Measurements from ENCODE around the gene CCIN. TPM values are rescaled to one million over a fixed set of nuclear protein-coding genes. Genes with fewer than 3 reads are reported as not detected.
"Not testable (repeated sequence)": the region's sequence is repeated elsewhere in the genome, so short reads cannot be mapped to it uniquely, and the experiment has no call there.

Gene CCIN
- total and polyA plus RNA-seq, 7 experiments from 2014 or later, result 0.15 to 3.6 (median 0.49) TPM; not detected in 3

- CTCF ChIA-PET, result interaction anchor here (2.7 to 2.8 kb wide), 2 partner anchors 56 to 58 kb away, joined by 7 to 8 read pairs; no protein-coding TSS in a partner anchor
- H3K4me3 Mint-ChIP-seq; DNase-seq; H3K4me3 ChIP-seq (ENCODE audit: low read length); H3K27ac ChIP-seq (ENCODE audit: low read depth, low read length); intact Hi-C loops (cut with micrococcal nuclease); H3K9me3 ChIP-seq (ENCODE audit: control insufficient read depth in 2 of 3, low read length in 3 of 3); ATAC-seq; H3K9me3 Mint-ChIP-seq; H3K27ac Mint-ChIP-seq; H3K27me3 Mint-ChIP-seq; H3K27me3 ChIP-seq (ENCODE audit: control insufficient read depth in 2 of 2, insufficient read depth in 2 of 2, low read length in 2 of 2); H3K4me1 ChIP-seq (ENCODE audit: control insufficient read depth in 2 of 2, insufficient read depth in 2 of 2, low read length in 2 of 2): not testable (repeated sequence)
- peaks cover 0 to 46% (median 14%) of the 10 kb centered on the region in 5 donors for H3K36me3 Mint-ChIP-seq
- POLR2A ChIA-PET, result interaction anchor here (1.4 to 1.5 kb wide), 2 partner anchors 10 to 16 kb away, joined by 4 to 6 read pairs; no protein-coding TSS in a partner anchor
- peaks cover under 1 to 22% (median 14%) of the 10 kb centered on the region in 7 donors for H3K4me1 Mint-ChIP-seq
- peaks cover 0 to 11% (median 0%) of the 10 kb centered on the region in 3 experiments for H3K36me3 ChIP-seq (ENCODE audit: control insufficient read depth in 2 of 3, insufficient read depth in 3 of 3, low read length in 3 of 3)
Measured at GRCh38 chr9:36159509-36159908, 9.7 kb upstream of the CCIN start.

GRCh38 chr9:36160126-36160525 is 9.1 kb upstream of the CCIN start:
- H3K27me3 ChIP-seq (ENCODE audit: control insufficient read depth in 2 of 2, insufficient read depth in 2 of 2, low read length in 2 of 2); H3K9me3 ChIP-seq (ENCODE audit: control insufficient read depth in 2 of 3, low read length in 3 of 3); ATAC-seq; intact Hi-C loops (cut with micrococcal nuclease); POLR2A ChIA-PET; H3K27ac ChIP-seq (ENCODE audit: low read depth, low read length); H3K4me3 Mint-ChIP-seq; H3K4me3 ChIP-seq (ENCODE audit: low read length); DNase-seq; H3K9me3 Mint-ChIP-seq; H3K36me3 ChIP-seq (ENCODE audit: control insufficient read depth in 2 of 3, insufficient read depth in 3 of 3, low read length in 3 of 3); H3K27me3 Mint-ChIP-seq; H3K4me1 ChIP-seq (ENCODE audit: control insufficient read depth in 2 of 2, insufficient read depth in 2 of 2, low read length in 2 of 2): not testable (repeated sequence)
- H3K36me3 Mint-ChIP-seq, result peaks cover 0 to 43% (median 11%) of the 10 kb centered on the region in 5 donors
- H3K27ac Mint-ChIP-seq, result peak overlapping the region in 2 of 9 donors; percentile 30 to 41
- CTCF ChIA-PET, result interaction anchor here (2.7 to 2.8 kb wide), 2 partner anchors 57 to 59 kb away, joined by 7 to 8 read pairs; no protein-coding TSS in a partner anchor
- H3K4me1 Mint-ChIP-seq, result peaks cover 0 to 17% (median 10%) of the 10 kb centered on the region in 7 donors

DNA sequence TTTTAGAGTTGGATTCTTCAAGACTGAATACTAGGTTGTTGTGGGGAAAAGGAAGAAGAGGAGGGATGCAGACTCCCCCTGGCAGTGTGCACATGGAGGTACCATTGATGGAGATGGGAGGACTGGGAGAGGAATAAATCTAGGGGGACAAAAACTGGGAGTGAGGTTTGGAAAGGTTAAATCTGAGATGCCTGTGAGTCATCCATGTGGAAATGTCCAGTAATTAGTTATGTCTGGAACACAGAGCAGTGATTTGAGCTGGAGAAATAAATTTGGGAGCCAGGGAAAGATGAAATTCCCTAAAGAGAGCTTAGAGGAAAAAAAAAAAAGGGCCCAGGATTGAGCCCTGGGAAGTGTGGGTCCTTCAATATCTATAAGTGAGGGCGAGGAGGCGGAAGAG is 8.0 kb upstream of the CCIN start:
- peaks cover 0 to 8% (median 0%) of the 10 kb centered on the region in 3 experiments for H3K36me3 ChIP-seq (ENCODE audit: control insufficient read depth in 2 of 3, insufficient read depth in 3 of 3, low read length in 3 of 3)
- DNase-seq (no peak), ATAC-seq (no peak)
- H3K9me3 ChIP-seq (ENCODE audit: control insufficient read depth in 2 of 3, low read length in 3 of 3), result no peaks in the 10 kb centered on the region
- H3K4me3 ChIP-seq (ENCODE audit: low read length), result no peak overlapping the region
- POLR2A ChIA-PET, result interaction anchor here (0.6 kb wide), 2 partner anchors 60 to 76 kb away, joined by 3 read pairs; no protein-coding TSS in a partner anchor
- no peaks in the 10 kb centered on the region for H3K27me3 ChIP-seq (ENCODE audit: control insufficient read depth in 2 of 2, insufficient read depth in 2 of 2, low read length in 2 of 2)
- H3K27ac ChIP-seq (ENCODE audit: low read depth, low read length), result no peak overlapping the region
- intact Hi-C loops (cut with micrococcal nuclease), result loop anchor here in 1 of 2 donors (1.0 kb wide), 1 partner anchor 9 kb away; no protein-coding TSS in a partner anchor
- H3K4me1 ChIP-seq (ENCODE audit: control insufficient read depth in 2 of 2, insufficient read depth in 2 of 2, low read length in 2 of 2), result peaks cover 0 to 2% of the 10 kb centered on the region in 2 donors
- Mint-ChIP-seq H3K4me3 (no peak overlapping the region), H3K9me3 (peaks cover 0 to 3% (median 0%) of the 10 kb centered on the region in 11 donors), H3K36me3 (peaks cover 0 to 42% (median 11%) of the 10 kb centered on the region in 5 donors), H3K27ac (peak overlapping the region in 7 of 9 donors; percentile 6 to 89 (median 63)), H3K27me3 (peaks cover 0 to 5% (median 0%) of the 10 kb centered on the region in 5 donors), H3K4me1 (peaks cover under 1 to 19% (median 11%) of the 10 kb centered on the region in 7 donors)
- CTCF ChIA-PET, result interaction anchor here (2.7 to 2.8 kb wide), 2 partner anchors 58 to 60 kb away, joined by 7 to 8 read pairs; no protein-coding TSS in a partner anchor

DNA sequence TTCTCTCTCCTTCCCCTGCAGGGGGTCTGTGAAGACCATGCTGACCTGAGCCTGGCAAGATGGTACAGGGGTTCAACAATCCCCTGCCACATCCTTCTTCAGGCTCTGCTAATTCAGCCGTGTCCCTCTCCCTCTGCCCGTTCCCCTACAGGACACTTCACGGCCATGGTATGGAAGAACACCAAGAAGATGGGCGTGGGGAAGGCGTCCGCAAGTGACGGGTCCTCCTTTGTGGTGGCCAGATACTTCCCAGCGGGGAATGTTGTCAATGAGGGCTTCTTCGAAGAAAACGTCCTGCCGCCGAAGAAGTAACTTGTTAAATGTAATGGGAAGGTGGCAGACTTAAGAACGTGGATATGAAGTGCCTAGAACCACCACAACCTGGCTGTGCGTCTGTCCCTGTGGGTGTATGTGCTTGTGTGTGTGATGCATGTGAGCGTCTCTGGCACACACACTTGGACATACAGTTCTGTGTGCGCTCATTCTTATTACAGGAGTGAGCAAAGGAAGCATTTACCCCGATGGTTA is 6.9 kb upstream of the CCIN start:
- Mint-ChIP-seq H3K4me1 (peaks cover 7 to 25% (median 17%) of the 10 kb centered on the region in 7 donors), H3K27ac (peak overlapping the region in 5 of 9 donors; percentile 32 to 82 (median 63)), H3K9me3 (peaks cover 0 to 3% (median 0%) of the 10 kb centered on the region in 11 donors), H3K27me3 (peaks cover 0 to 5% (median 0%) of the 10 kb centered on the region in 5 donors), H3K4me3 (no peak overlapping the region), H3K36me3 (peaks cover 0 to 37% (median 11%) of the 10 kb centered on the region in 5 donors)
- Histone ChIP-seq H3K27me3 (ENCODE audit: control insufficient read depth in 2 of 2, insufficient read depth in 2 of 2, low read length in 2 of 2) (no peaks in the 10 kb centered on the region), H3K36me3 (ENCODE audit: control insufficient read depth in 2 of 3, insufficient read depth in 3 of 3, low read length in 3 of 3) (peaks cover 0 to 3% (median 0%) of the 10 kb centered on the region in 3 experiments), H3K9me3 (ENCODE audit: control insufficient read depth in 2 of 3, low read length in 3 of 3) (no peaks in the 10 kb centered on the region), H3K4me3 (ENCODE audit: low read length) (no peak overlapping the region), H3K4me1 (ENCODE audit: control insufficient read depth in 2 of 2, insufficient read depth in 2 of 2, low read length in 2 of 2) (peaks cover 0 to 3% of the 10 kb centered on the region in 2 donors), H3K27ac (ENCODE audit: low read depth, low read length) (no peak overlapping the region)
- CTCF ChIA-PET, result interaction anchor here (1.3 to 9.8 kb wide), 3 partner anchors 22 to 60 kb away, joined by 4 to 270 read pairs (median 7); no protein-coding TSS in a partner anchor
- no peak for ATAC-seq
- POLR2A ChIA-PET, result interaction anchor here (0.6 kb wide), 1 partner anchor 62 kb away, joined by 3 read pairs; no protein-coding TSS in a partner anchor
- intact Hi-C loops (cut with micrococcal nuclease), result no loop called here
- DNase-seq, result no peak

DNA sequence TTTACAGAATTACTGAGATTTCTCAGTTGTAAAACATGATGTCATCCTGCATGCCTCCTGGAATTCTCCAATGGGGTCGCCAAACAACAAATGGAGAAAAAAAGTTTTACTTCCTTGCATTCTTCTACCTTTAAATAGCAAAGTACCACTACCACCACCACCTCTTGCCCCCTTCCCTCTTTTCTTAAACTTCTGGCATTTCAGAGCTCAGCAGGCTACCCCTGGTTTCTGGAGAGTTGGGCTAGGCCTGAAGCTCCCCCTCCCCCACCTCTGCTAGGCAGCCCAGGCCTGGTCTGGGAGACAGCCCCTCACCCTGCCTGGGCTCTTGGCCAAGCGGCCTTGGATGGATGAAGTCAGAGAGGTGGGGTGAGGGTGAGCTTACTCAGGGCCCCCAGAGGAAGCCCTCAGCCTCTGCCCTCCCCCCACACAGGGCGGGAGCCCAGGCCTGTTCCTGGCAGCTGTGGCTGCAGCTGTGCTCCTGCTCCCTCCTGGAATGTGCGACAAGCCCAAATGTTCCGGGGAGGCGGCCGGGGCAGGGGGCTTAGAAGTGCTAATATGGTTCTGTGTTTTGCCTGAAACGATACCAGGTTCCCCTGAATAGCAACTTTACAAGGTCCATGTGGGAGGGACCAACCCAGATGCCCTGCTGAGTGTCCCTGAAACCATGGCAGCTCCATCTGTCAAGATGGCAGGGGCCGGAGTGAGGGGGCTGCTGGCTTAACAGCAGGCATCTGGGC is 6.0 kb upstream of the CCIN start:
- Mint-ChIP-seq H3K27me3 (peaks cover 0 to 8% (median 0%) of the 10 kb centered on the region in 5 donors), H3K36me3 (peaks cover 0 to 30% (median 8%) of the 10 kb centered on the region in 5 donors), H3K4me3 (no peak overlapping the region), H3K4me1 (peaks cover 7 to 25% (median 14%) of the 10 kb centered on the region in 7 donors), H3K9me3 (peaks cover 0 to 2% (median 0%) of the 10 kb centered on the region in 11 donors), H3K27ac (peak overlapping the region in 6 of 9 donors; percentile 38 to 55 (median 43))
- intact Hi-C loops (cut with micrococcal nuclease), result no loop called here
- no peak for DNase-seq
- Histone ChIP-seq H3K27me3 (ENCODE audit: control insufficient read depth in 2 of 2, insufficient read depth in 2 of 2, low read length in 2 of 2) (no peaks in the 10 kb centered on the region), H3K4me3 (ENCODE audit: low read length) (no peak overlapping the region), H3K4me1 (ENCODE audit: control insufficient read depth in 2 of 2, insufficient read depth in 2 of 2, low read length in 2 of 2) (peaks cover 0 to 3% of the 10 kb centered on the region in 2 donors), H3K36me3 (ENCODE audit: control insufficient read depth in 2 of 3, insufficient read depth in 3 of 3, low read length in 3 of 3) (peaks cover 0 to 3% (median 0%) of the 10 kb centered on the region in 3 experiments), H3K9me3 (ENCODE audit: control insufficient read depth in 2 of 3, low read length in 3 of 3) (no peaks in the 10 kb centered on the region), H3K27ac (ENCODE audit: low read depth, low read length) (no peak overlapping the region)
- CTCF ChIA-PET, result interaction anchor here (0.5 to 9.8 kb wide), 7 partner anchors 8 to 1740 kb away, joined by 3 to 270 read pairs (median 4); no protein-coding TSS in a partner anchor
- ATAC-seq, result no peak
- POLR2A ChIA-PET, result interaction anchor here (0.7 to 1.6 kb wide), 4 partner anchors 8 to 60 kb away, joined by 3 to 6 read pairs (median 4); no protein-coding TSS in a partner anchor

DNA sequence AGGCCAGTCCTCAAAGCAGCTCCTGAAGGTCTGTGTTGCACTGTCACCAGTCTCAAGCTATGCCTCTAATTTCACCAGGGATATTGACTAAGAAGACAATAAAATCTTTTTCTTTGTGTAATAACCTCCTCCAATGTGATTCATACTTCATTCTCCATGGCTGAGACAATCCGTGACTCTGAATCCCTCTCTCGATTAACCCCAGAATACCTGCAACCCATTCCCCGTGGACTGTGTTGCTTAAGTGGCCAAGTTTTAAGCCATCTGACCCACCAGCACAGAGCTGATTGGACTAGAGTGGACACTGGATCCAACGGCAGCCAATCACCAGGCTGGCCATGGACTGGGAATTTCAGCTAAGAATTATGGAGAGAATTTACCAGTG is 5.4 kb upstream of the CCIN start:
- Mint-ChIP-seq H3K9me3 (no peaks in the 10 kb centered on the region), H3K4me1 (peaks cover 4 to 25% (median 10%) of the 10 kb centered on the region in 7 donors), H3K36me3 (peaks cover 0 to 25% (median 5%) of the 10 kb centered on the region in 5 donors), H3K4me3 (no peak overlapping the region), H3K27ac (peak overlapping the region in 5 of 9 donors; percentile 39 to 58 (median 41)), H3K27me3 (peaks cover 0 to 8% (median 0%) of the 10 kb centered on the region in 5 donors)
- ChIA-PET POLR2A (interaction anchor here (0.7 to 1.6 kb wide), 6 partner anchors 8 to 129 kb away, joined by 3 to 6 read pairs (median 4); no protein-coding TSS in a partner anchor), CTCF (interaction anchor here (1.0 to 9.8 kb wide), 5 partner anchors 9 to 61 kb away, joined by 3 to 270 read pairs (median 4); no protein-coding TSS in a partner anchor)
- no peaks in the 10 kb centered on the region for H3K27me3 ChIP-seq (ENCODE audit: control insufficient read depth in 2 of 2, insufficient read depth in 2 of 2, low read length in 2 of 2)
- DNase-seq, result no peak
- no peak for ATAC-seq
- H3K9me3 ChIP-seq (ENCODE audit: control insufficient read depth in 2 of 3, low read length in 3 of 3), result no peaks in the 10 kb centered on the region
- H3K27ac ChIP-seq (ENCODE audit: low read depth, low read length), result no peak overlapping the region
- peaks cover 0 to 3% of the 10 kb centered on the region in 2 donors for H3K4me1 ChIP-seq (ENCODE audit: control insufficient read depth in 2 of 2, insufficient read depth in 2 of 2, low read length in 2 of 2)
- H3K36me3 ChIP-seq (ENCODE audit: control insufficient read depth in 2 of 3, insufficient read depth in 3 of 3, low read length in 3 of 3), result peaks cover 0 to 3% (median 0%) of the 10 kb centered on the region in 3 experiments
- no peak overlapping the region for H3K4me3 ChIP-seq (ENCODE audit: low read length)
- intact Hi-C loops (cut with micrococcal nuclease), result no loop called here
